OCI-LY1 (cell line): Measurements from ENCODE around the gene ADAMTS9.

Experiments used
- H2AFZ ChIP-seq: fragments of 200-600 bp; sonication (generic), shearing (Covaris generic); 2 replicates; pipeline ENCODE4 v1.6.0; 2014; ENCODE audit warnings: antibody characterized with exemption, mild to moderate bottlenecking, low read length
- H3F3A ChIP-seq: fragments of 200-600 bp; sonication (generic), shearing (Covaris generic); 2 replicates; pipeline ENCODE4 v1.6.0; 2014; ENCODE audit warnings: mild to moderate bottlenecking, antibody characterized with exemption, low read length, moderate library complexity; ENCODE audit not compliant: insufficient read depth
- H3K27ac ChIP-seq: fragments of 200-600 bp; sonication (generic); 2 replicates; pipeline ENCODE4 v1.5.1; 2014; ENCODE audit warnings: low read length, mixed run types, mild to moderate bottlenecking, low read depth; ENCODE audit not compliant: poor library complexity, severe bottlenecking
- H3K27me3 ChIP-seq: fragments of 200-600 bp; sonication (generic); 2 replicates; pipeline ENCODE4 v1.6.0; 2014; ENCODE audit warnings: antibody characterized with exemption, mild to moderate bottlenecking, low read length, moderate library complexity; ENCODE audit not compliant: insufficient read depth
- H3K36me3 ChIP-seq: fragments of 200-600 bp; sonication (generic); 2 replicates; pipeline ENCODE4 v1.6.1; 2014; ENCODE audit warnings: mild to moderate bottlenecking, antibody characterized with exemption, low read length, moderate library complexity, mixed read lengths; ENCODE audit not compliant: insufficient read depth
- H3K4me1 ChIP-seq: fragments of 200-600 bp; sonication (generic); 2 replicates; pipeline ENCODE4 v1.5.1; 2014; ENCODE audit warnings: mild to moderate bottlenecking, low read length, moderate library complexity; ENCODE audit not compliant: insufficient read depth, severe bottlenecking
- H3K4me2 ChIP-seq: fragments of 200-600 bp; sonication (generic), shearing (Covaris generic); 2 replicates; pipeline ENCODE4 v1.6.1; 2014; ENCODE audit warnings: low read length
- H3K4me3 ChIP-seq: fragments of 200-600 bp; sonication (generic); 2 replicates; pipeline ENCODE4 v1.5.1; 2014; ENCODE audit warnings: low read length, low read depth, mild to moderate bottlenecking, mixed read lengths; ENCODE audit not compliant: poor library complexity, severe bottlenecking
- H3K79me2 ChIP-seq: fragments of 200-600 bp; shearing (Covaris generic); 2 replicates; pipeline ENCODE4 v1.6.1; 2016; ENCODE audit warnings: mixed run types, low read length, mixed read lengths; ENCODE audit not compliant: insufficient read depth
- H3K9ac ChIP-seq: fragments of 200-600 bp; sonication (generic), shearing (Covaris generic); 2 replicates; pipeline ENCODE4 v1.6.1; 2014; ENCODE audit warnings: mild to moderate bottlenecking, low read length, mixed read lengths
- H3K9me2 ChIP-seq: fragments of 200-600 bp; sonication (generic), shearing (Covaris generic); 2 replicates; pipeline ENCODE4 v1.6.1; 2014; ENCODE audit warnings: low read depth, mild to moderate bottlenecking, low read length, mixed read lengths
- H3K9me3 ChIP-seq: fragments of 200-600 bp; shearing (Covaris generic); 2 replicates; pipeline ENCODE4 v1.6.1; 2014; ENCODE audit warnings: low read length, mixed read lengths
- H4K20me1 ChIP-seq: fragments of 200-600 bp; sonication (generic), shearing (Covaris generic); 2 replicates; pipeline ENCODE4 v1.6.0; 2016; ENCODE audit warnings: mild to moderate bottlenecking, low read length; ENCODE audit not compliant: insufficient read depth
- CTCF ChIP-seq: fragments of 200-600 bp; sonication (generic), shearing (Covaris generic); IDR thresholded peaks from 2 replicates; pipeline ENCODE4 v1.5.1; 2017; ENCODE audit warnings: mild to moderate bottlenecking, antibody characterized with exemption, low read length, moderate library complexity, mixed read lengths
- EZH2 ChIP-seq: fragments of 200-600 bp; sonication (generic), shearing (Covaris generic); IDR thresholded peaks from 2 replicates; pipeline ENCODE4 v1.8.0; 2017; ENCODE audit warnings: borderline replicate concordance, mixed run types, mild to moderate bottlenecking, antibody characterized with exemption, low read length, moderate library complexity, mixed read lengths

ADAMTS9 gene

DNA sequence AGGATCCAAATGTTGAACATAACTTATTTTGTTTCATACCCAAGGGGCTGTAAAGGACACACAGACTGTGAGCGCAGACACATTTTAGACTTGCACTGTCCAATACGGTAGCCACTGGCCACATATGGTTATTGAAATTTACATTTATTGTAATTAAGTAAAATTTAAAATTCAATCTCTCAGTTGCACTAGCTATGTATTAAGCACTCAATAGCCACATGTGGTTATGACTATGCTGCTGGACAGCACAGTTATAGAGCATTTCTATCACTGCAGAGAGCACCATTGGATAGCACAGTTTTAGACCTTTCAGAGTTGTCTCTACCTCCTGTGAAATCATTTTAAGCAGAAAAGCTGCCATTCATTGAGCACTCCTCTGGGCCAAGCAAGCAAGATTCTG lies 204.3 kb downstream of the ADAMTS9 start:
- Histone ChIP-seq H3K4me2 (no peak overlapping the region), H3K27me3 (no peaks in the 10 kb centered on the region), H3K36me3 (no peaks in the 10 kb centered on the region), H2AFZ (no peak overlapping the region), H3K4me3 (no peak overlapping the region), H3K9me3 (no peaks in the 10 kb centered on the region), H3K27ac (no peak overlapping the region), H3K9me2 (no peaks in the 10 kb centered on the region), H4K20me1 (no peaks in the 10 kb centered on the region), H3K79me2 (no peaks in the 10 kb centered on the region), H3K9ac (no peak overlapping the region), H3K4me1 (no peaks in the 10 kb centered on the region), H3F3A (no peaks in the 10 kb centered on the region)
- TF ChIP-seq CTCF = no peak
- TF ChIP-seq EZH2 = no peak

DNA sequence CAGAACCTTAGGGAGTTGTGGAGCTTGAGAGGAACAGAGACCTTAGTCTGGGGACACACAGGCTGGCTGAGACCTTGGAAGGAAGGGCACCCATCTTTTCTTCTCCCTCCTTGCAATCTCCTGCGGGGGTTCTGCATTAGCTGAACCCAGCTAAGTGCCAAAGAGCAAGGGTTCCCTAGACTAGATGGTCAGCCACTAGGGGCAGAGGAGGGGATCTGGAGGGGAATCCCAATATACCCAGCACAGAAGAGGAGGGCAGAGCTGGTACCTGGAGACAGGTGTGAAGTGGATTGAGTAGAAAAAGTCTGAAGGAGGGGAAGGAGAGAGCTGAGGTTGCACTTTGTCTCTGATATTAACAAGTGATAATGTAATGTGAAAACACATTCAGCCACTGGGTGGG lies 212.8 kb downstream of the ADAMTS9 start:
- Histone ChIP-seq H3K4me1 (no peaks in the 10 kb centered on the region), H3K9ac (no peak overlapping the region), H3F3A (no peaks in the 10 kb centered on the region), H3K4me2 (no peak overlapping the region), H2AFZ (no peak overlapping the region), H3K36me3 (no peaks in the 10 kb centered on the region), H3K9me3 (no peaks in the 10 kb centered on the region), H4K20me1 (no peaks in the 10 kb centered on the region), H3K4me3 (no peak overlapping the region), H3K79me2 (no peaks in the 10 kb centered on the region), H3K27ac (no peak overlapping the region), H3K9me2 (no peaks in the 10 kb centered on the region), H3K27me3 (no peaks in the 10 kb centered on the region)
- TF ChIP-seq CTCF (no peak), EZH2 (no peak)

- no peak overlapping the region for H3K27ac ChIP-seq
- no peaks in the 10 kb centered on the region for H3K79me2 ChIP-seq
- H3F3A ChIP-seq = no peaks in the 10 kb centered on the region
- H3K4me2 ChIP-seq = no peak overlapping the region
- H2AFZ ChIP-seq = no peak overlapping the region
- H4K20me1 ChIP-seq = no peaks in the 10 kb centered on the region
- no peaks in the 10 kb centered on the region for H3K9me2 ChIP-seq
- no peaks in the 10 kb centered on the region for H3K27me3 ChIP-seq
- H3K4me3 ChIP-seq = no peak overlapping the region
- H3K9ac ChIP-seq = no peak overlapping the region
- TF ChIP-seq EZH2 (no peak), CTCF (no peak)
- no peaks in the 10 kb centered on the region for H3K36me3 ChIP-seq
- H3K4me1 ChIP-seq = no peaks in the 10 kb centered on the region
- no peaks in the 10 kb centered on the region for H3K9me3 ChIP-seq
Measured at GRCh38 chr3:64473466-64473865, 214.3 kb downstream of the ADAMTS9 start.
